Activated CD8-positive, alpha-beta memory T cell treated with anti-CD3 and anti-CD28 coated beads for 24 hours (primary cell): Measurements from ENCODE around the gene FAM78B.

Source experiments
- DNase-seq: peaks from one replicate; pipeline ENCODE4 v3.0.0-alpha.2; 2020

FAM78B gene

GRCh38 chr1:166116026-166116425 lies 50.8 kb downstream of the FAM78B start:
- no peak for DNase-seq

DNA sequence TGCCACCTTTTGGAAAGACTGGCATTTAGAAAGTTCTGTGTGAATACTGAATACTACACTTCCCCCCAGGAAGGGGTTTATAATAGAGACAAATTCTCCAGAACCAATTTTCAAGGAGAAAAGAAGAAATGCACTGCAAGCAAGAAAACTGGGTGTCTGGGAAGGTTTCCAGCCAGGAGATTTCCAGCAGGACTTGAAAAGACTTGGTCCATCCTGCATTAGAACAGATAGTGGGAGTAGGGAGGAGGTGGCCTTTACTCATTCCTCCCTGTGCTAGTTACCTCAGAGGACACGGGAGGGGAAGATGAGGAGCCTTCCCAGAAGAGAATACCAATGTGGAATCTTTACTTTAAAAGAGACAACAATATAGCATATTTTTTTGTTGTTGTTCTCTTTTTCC lies 52.4 kb downstream of the FAM78B start:
- no peak for DNase-seq

DNA sequence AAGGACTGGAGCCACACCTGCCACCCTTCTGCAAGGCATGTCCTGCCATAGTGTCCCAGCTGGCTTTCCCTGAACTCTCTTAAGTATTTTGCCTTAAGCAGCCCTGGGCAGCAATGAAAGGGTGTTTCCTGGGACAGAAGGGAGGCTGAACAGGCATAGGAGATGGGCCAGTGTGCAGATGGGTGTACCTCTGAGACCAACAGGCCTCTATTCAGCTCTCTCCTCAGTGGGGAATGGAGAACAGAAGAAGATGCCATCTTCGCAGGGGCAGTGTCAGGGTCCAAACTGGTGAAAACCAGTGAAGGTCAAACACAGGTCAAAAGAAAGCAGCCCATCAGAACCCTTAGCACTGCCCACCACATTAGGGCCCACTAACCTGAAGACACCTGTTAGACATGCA lies 53.2 kb downstream of the FAM78B start:
- DNase-seq, result no peak

GRCh38 chr1:166113031-166113430 lies 53.8 kb downstream of the FAM78B start:
- DNase-seq, result no peak

DNA sequence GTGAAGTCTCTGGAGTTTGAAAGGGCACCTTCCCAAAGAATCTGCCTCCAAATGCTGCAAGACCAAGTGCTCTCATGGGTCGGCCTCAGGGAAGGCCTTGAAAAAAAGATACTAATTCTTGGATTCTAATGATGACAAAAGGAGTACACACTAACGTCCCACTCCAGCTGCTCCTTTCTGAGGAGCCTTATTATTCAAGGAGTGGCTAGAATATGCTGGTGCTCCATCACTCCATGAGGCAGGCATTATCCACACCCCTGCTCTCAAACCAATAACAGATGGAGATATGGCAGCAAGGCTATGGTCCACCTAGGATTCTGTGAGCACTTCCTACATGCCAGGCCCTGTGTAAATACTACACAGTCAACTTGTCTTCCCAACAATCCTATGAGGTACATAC lies 54.4 kb downstream of the FAM78B start:
- DNase-seq, result no peak

- DNase-seq, result no peak
Observed at GRCh38 chr1:166111430-166111829, 55.4 kb downstream of the FAM78B start.

- no peak for DNase-seq
Observed at GRCh38 chr1:166090244-166090643, 76.6 kb downstream of the FAM78B start.

DNA sequence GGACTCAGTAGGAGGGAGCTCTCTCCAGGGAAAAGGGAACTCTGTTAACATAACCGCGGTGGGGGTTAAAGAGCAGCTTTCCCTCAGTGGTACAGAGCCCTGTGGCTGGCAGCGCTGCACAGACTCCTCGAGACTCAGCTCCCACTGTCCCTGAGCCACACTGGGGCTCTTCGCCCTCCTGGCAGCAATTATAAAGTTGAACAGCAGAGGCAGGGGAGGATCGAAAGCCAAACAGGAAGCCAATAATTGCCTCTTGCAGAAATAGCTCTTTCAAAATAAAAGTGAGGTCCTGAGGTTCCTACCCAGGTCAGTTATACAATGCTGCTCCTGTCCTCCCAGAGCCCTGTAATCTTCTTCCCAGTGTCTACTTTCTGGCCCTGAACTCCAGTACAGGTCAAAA lies 77.0 kb downstream of the FAM78B start:
- DNase-seq, result no peak

DNA sequence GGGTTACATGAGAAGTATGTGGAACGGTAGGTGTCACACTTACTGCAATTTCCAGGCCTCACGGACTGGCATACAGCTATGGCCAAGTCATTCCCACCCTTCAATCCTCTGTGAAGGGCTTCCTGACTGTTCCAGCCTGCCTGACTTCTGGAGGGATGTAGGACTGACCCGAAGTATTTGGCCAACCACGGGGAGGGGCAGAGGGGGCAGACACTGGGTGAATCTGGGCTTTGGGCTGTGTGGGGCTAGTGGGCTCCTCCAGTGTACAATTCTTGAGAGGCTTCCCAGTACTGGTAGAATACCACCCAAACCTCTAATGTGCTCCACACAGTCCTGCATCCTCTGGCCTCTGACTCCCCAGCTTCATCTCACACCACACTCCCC lies 78.2 kb downstream of the FAM78B start:
- DNase-seq, result no peak

GRCh38 chr1:166087734-166088571 lies 78.8 kb downstream of the FAM78B start:
- DNase-seq, result no peak

DNA sequence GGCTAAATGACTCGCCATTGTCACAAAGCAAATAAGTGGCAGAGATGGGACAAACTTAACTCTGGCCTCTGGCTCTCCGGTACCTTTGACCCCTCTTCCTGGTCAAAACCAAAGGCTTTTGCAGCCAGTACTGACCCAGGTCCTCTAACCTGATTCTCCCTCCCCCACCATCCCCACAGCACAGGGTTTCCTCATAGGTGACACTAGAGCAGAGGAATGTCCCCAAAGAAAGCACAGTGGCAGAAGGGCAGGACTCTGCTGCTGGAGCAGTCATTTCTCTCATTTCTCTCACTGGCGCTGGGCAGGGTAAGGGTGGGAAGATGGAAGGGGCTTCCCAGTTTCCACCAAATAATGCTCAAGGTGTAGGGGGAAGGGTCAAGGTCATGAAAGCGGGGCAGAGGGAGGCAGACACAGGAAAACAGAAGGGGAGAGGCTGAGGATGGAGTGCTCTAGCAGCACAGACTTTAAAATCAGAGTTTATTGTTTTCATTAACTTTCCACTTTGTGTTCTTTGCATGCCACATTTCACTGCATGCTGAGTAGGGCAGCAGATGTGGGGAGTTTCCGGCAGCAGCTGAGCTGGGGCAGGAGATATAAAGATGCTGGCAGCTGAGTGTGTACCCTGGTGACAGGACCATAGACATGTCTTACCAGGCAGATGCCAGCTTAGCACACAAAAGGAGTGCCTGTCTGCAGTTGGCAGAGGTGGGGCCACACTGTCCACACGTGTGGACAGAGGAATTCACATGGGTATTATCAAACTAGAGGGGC lies 80.5 kb downstream of the FAM78B start:
- DNase-seq, result no peak

GRCh38 chr1:166084613-166085012 lies 82.2 kb downstream of the FAM78B start:
- no peak for DNase-seq

DNA sequence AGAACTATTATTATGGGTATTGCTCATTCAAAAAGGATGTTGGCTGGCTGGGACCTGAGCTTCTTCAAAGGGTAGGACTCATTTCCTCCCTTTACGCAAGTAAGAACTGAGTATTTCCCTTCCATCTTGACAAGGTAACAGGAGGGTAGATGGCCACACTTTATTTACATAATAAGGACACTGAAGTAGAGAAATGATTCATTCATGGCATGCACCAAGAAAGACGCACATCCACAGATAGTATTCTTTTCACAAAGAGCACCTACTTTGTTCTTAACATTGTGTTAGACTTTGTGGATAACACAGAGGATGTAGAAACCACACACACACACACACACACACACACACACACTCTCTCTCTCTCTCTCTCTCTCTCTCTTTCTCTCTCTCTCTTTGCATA lies 82.9 kb downstream of the FAM78B start:
- DNase-seq, result no peak

GRCh38 chr1:166082601-166083000 lies 84.2 kb downstream of the FAM78B start:
- DNase-seq, result no peak

GRCh38 chr1:166080967-166081870 lies 85.6 kb downstream of the FAM78B start:
- DNase-seq, result no peak

GRCh38 chr1:166080277-166080966 lies 86.4 kb downstream of the FAM78B start:
- DNase-seq, result no peak

DNA sequence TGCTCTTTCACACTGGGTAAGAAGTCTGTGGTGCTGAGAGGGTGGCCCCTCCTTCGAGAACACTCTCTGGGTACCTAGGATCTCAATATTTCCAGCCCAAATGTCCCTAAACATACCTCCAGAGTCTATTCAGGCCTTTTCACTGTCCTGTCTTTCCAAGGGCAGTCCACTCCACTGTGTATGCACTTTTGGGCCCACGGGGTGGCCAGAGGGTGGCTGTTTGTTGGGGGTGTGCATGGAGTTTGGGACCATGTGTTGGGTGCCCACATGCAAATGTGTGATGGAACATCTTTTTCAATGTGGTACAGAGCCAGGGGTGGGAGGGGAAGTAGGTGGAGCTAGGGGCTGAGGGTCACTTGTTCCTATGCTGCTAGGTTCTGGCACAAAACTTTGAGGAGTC lies 87.5 kb downstream of the FAM78B start:
- no peak for DNase-seq

GRCh38 chr1:166073489-166073888 lies 93.3 kb downstream of the FAM78B start:
- no peak for DNase-seq

DNA sequence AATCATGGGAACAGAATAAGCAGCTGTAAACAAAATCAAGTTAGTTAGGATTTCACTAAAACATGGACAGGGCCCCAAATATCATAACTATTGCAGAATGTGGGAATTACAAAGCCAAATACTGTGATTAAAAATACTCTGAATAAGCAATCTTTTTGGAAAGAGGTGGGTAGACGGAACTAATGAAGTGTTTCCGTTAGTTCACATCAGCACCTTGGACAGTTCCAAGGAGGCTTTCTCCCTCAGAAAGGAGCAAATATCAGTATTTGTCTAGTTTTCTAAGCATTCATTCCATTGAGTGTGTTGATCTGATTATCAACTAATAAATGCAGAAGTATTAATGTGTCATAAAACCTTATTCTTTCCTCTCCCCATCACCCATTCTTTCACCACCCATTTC lies 97.4 kb downstream of the FAM78B start:
- DNase-seq, result no peak

DNA sequence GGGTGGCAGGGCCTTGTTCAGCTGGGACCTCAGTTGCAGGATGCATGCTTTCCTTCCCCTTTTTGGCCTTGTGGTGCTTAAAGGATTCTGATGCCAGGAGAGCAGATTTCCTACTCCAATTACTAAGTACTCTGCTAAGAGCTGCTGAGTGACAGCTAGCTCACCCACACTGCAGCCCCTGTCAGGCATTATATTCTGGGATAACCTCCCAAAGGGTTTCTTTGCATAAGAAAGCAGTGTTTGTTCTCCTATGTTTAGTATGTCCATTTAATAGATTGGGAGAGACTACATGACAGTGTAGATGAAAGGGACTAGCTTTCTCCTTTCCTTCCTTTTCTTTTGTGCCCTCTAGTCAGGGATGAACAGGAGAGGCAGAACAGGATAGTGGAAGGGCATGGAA lies 100.7 kb downstream of the FAM78B start:
- DNase-seq, result no peak

GRCh38 chr1:166064951-166065350 lies 101.8 kb downstream of the FAM78B start:
- DNase-seq, result no peak

DNA sequence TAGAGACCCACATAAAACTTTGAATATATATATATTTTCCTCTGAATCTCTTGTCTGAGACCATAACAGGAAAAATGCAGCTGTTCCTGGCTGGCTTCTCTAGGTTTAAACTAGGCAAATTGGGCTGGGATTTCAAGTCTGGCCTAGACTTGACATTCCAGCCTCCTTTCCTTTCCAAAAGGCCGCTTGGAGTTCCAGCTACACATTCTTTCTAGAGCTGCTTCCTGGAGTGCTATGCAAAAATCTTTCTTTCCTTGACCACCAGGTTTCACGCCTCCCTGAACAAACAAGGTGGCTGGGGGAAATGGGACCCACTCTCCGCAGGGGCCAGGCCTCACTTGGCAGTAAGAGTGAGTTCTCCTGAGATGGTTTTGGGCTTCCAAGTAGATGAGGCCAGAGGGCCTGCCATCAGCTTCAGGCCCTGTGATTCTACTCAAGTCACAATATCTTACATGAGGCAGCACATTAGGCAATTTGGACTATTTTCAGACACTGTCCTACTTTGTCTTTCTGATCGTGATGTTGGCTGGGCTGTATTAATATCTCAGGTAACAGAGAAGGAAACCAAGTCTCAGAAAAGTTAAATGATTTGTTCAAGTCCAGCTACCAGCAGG lies 102.4 kb downstream of the FAM78B start:
- no peak for DNase-seq
